Mesothelial cell of epicardium (in vitro differentiated cells): ENCODE results near the gene ING3. TPM values are rescaled to one million over a fixed set of nuclear protein-coding genes. Genes with fewer than 3 reads are reported as not detected.

Experiments used
- DNase-seq, 2 experiments: peaks; one replicate each; pipeline ENCODE4 v3.0.0; 2021; ENCODE audit warnings: low spot score in 2 of 2; ENCODE audit not compliant: unreplicated experiment in 2 of 2
- H3K27ac Mint-ChIP-seq: 2 replicates; pipeline ENCODE4 v1.8.0; 2021; ENCODE audit warnings: mixed read lengths
- H3K27me3 Mint-ChIP-seq: 2 replicates; pipeline ENCODE4 v1.8.0; 2021; ENCODE audit warnings: low read depth, mixed read lengths
- H3K36me3 Mint-ChIP-seq: 2 replicates; pipeline ENCODE4 v1.8.0; 2021; ENCODE audit warnings: mixed read lengths
- H3K4me1 Mint-ChIP-seq: 2 replicates; pipeline ENCODE4 v1.8.0; 2021; ENCODE audit warnings: mixed read lengths
- H3K4me3 Mint-ChIP-seq: 2 replicates; pipeline ENCODE4 v1.8.0; 2021; ENCODE audit warnings: mild to moderate bottlenecking, moderate library complexity, mixed read lengths
- H3K9me3 Mint-ChIP-seq: 2 replicates; pipeline ENCODE4 v1.8.0; 2021; ENCODE audit warnings: mixed read lengths
- CTCF ChIP-seq: fragments of 200-600 bp; sonication (generic); IDR thresholded peaks from one replicate; pipeline ENCODE4 v1.5.0; 2021; ENCODE audit warnings: antibody characterized with exemption; ENCODE audit not compliant: unreplicated experiment
- total RNA-seq: library from RNA; stranded (reverse); gene quantifications from 3 replicates; pipeline ENCODE4 v1.2.1, GENCODE V29; 2021

ING3 gene
- total RNA-seq, 1 donor from 2014 or later, result 20.2 TPM

GRCh38 chr7:120993553-120994191 is 43.1 kb downstream of the ING3 start:
- Mint-ChIP-seq H3K27me3 (peaks cover 29% of the 10 kb centered on the region), H3K36me3 (no peaks in the 10 kb centered on the region), H3K27ac (peak overlapping the region; percentile 62), H3K4me1 (peaks cover 44% of the 10 kb centered on the region), H3K9me3 (no peaks in the 10 kb centered on the region), H3K4me3 (peak overlapping the region; percentile 9)
- DNase-seq, result no peak
- no peak for TF ChIP-seq CTCF

DNA sequence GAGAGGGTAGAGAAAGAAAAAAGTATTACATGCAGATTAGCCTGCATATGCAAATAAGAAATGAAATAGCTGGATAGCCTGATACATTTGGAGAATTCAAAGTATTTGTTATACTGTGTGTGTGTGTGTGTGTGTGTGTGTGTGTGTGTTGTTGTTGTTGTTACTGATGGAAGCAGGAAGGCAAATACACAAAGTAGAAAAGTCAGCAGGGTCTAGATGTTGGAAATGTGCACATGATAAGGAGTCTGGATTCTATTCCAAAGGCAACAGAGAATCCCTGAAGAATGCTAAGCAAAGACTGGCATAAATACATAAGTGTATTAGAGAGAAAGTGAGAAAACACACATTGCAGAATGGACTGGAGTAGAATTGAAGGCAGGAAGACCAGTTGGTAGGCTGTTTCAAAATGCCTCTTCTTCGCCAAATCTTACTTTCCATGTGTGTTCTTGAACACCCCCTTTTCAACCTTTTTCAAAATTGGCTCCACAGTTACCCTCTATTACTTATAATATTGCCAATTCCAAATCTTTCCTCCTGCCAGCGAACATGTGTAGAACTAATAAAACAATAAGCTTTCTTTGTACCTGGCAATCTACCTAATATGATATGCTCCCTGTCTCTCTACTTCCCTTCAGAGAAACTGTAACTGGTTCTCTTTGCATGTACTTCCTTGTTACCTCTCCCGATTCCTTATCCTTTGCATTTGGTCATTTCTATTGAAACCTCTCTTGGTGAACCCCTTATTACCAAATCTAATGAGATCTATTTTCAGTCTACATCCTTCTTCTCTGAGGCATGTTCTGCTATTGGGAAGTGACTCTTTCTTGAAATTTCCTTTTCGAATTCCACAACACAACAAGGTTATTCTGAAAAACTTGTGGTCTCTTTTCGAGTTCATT is 44.2 kb downstream of the ING3 start:
- no peak overlapping the region for H3K4me3 Mint-ChIP-seq
- peaks cover 18% of the 10 kb centered on the region for H3K27me3 Mint-ChIP-seq
- peaks cover 44% of the 10 kb centered on the region for H3K4me1 Mint-ChIP-seq
- H3K36me3 Mint-ChIP-seq, result no peaks in the 10 kb centered on the region
- H3K27ac Mint-ChIP-seq, result no peak overlapping the region
- no peak for DNase-seq
- no peaks in the 10 kb centered on the region for H3K9me3 Mint-ChIP-seq
- no peak for TF ChIP-seq CTCF

- peaks cover 46% of the 10 kb centered on the region for H3K4me1 Mint-ChIP-seq
- no peaks in the 10 kb centered on the region for H3K9me3 Mint-ChIP-seq
- H3K27ac Mint-ChIP-seq, result peak overlapping the region; percentile 18
- TF ChIP-seq CTCF, result no peak
- H3K27me3 Mint-ChIP-seq, result peaks cover 12% of the 10 kb centered on the region
- H3K4me3 Mint-ChIP-seq, result no peak overlapping the region
- no peaks in the 10 kb centered on the region for H3K36me3 Mint-ChIP-seq
- no peak for DNase-seq
Measured at GRCh38 chr7:120995654-120996053, 45.1 kb downstream of the ING3 start.

DNA sequence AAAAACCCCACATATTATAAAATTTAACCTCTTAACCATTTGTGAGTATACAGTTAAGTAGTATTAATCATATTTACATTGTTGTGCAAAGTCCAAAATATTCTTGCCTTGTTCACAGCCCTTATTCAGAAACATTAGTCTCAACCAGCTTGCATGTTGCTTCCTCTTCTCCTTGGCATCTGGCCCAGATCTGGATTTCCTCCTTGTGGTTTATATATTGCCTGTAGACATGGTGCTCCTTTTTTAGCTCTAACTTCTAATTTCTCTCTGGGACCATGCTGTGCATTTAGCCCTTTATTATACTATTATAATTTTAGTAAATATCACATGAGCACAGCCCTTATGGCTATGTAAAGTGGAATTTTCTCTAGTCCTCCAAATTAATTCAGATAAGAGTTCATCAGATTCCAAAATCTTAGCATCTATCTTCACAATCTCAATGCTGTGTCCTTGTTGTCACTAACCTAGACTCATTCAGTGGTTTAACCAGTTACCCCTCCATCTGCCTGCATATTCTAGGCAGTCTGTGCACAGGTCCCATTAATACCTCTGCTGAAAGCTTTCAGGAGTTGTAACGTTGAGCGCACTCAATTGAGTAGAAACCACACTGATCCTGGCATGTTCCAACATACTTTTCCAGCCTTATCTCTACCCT is 45.9 kb downstream of the ING3 start:
- Mint-ChIP-seq H3K27ac (peak overlapping the region; percentile 47), H3K36me3 (no peaks in the 10 kb centered on the region), H3K27me3 (peaks cover 9% of the 10 kb centered on the region), H3K4me3 (no peak overlapping the region), H3K9me3 (no peaks in the 10 kb centered on the region), H3K4me1 (peaks cover 51% of the 10 kb centered on the region)
- TF ChIP-seq CTCF, result no peak
- peak in 1 of 2 experiments; percentile 62 for DNase-seq

- peaks cover 6% of the 10 kb centered on the region for H3K27me3 Mint-ChIP-seq
- no peak overlapping the region for H3K4me3 Mint-ChIP-seq
- H3K9me3 Mint-ChIP-seq, result no peaks in the 10 kb centered on the region
- TF ChIP-seq CTCF, result no peak
- DNase-seq, result no peak
- H3K4me1 Mint-ChIP-seq, result peaks cover 50% of the 10 kb centered on the region
- H3K27ac Mint-ChIP-seq, result peak overlapping the region; percentile 47
- no peaks in the 10 kb centered on the region for H3K36me3 Mint-ChIP-seq
Measured at GRCh38 chr7:120996988-120997345, 46.4 kb downstream of the ING3 start.
